ENCODE data around the gene PLCB1.

The PLCB1 gene

GRCh38 chr20:8150591-8150990 is 18.5 kb downstream of the PLCB1 start:
- no peak overlapping the region for H3K14ac ChIP-seq (ENCODE audit: low read length)
- no peaks in the 10 kb centered on the region for H3K9me3 ChIP-seq (replicated peaks in 1 of 2; ENCODE audit: control insufficient read depth in 2 of 2, insufficient read depth in 1 of 2, low read depth in 1 of 2, low read length in 2 of 2)
- H3K23ac ChIP-seq (ENCODE audit: low read depth, low read length, poor library complexity): no peak overlapping the region
- no peak overlapping the region for H2BK12ac ChIP-seq (ENCODE audit: low read length)
- no peak overlapping the region for H4K8ac ChIP-seq (ENCODE audit: low read depth, low read length)
- H2BK120ac ChIP-seq (ENCODE audit: low read depth, low read length): no peak overlapping the region
- H3K79me1 ChIP-seq (ENCODE audit: low read depth, low read length): no peaks in the 10 kb centered on the region
- no peak overlapping the region for H2AFZ ChIP-seq (ENCODE audit: low read length)
- no peak overlapping the region for H3K9ac ChIP-seq (ENCODE audit: low read depth, low read length, poor library complexity)
- no peaks in the 10 kb centered on the region for H3K27me3 ChIP-seq (ENCODE audit: control insufficient read depth in 3 of 3, insufficient read depth in 3 of 3, low read depth in 1 of 3, low read length in 3 of 3)
- H3K4me1 ChIP-seq (ENCODE audit: control insufficient read depth in 2 of 2, insufficient read depth in 1 of 2, low read depth in 1 of 2, low read length in 2 of 2): peaks cover 0 to 1% of the 10 kb centered on the region in 2 donors
- no peak overlapping the region for H2BK5ac ChIP-seq (ENCODE audit: low read length)
- WGBS, 2 donors (ENCODE audit: extremely low coverage in 2 of 2, insufficient read length in 2 of 2, insufficient replicate concordance in 1 of 2): no CpG with 5 or more reads among the region's 1 CpG
- no peak overlapping the region for H3K18ac ChIP-seq (ENCODE audit: low read length)
- DNase-seq (ENCODE audit: low spot score): no peak
- no peak overlapping the region for H4K91ac ChIP-seq (ENCODE audit: low read depth, low read length, poor library complexity)
- H3K4me2 ChIP-seq (ENCODE audit: insufficient read depth, low read length, poor library complexity, severe bottlenecking): no peak overlapping the region
- H3K4ac ChIP-seq (ENCODE audit: low read length): no peak overlapping the region
- H3K27ac ChIP-seq (replicated peaks; ENCODE audit: low read length): no peak overlapping the region
- H2BK15ac ChIP-seq (ENCODE audit: low read length): no peak overlapping the region
- no peaks in the 10 kb centered on the region for H3K36me3 ChIP-seq (replicated peaks in 1 of 2; ENCODE audit: control insufficient read depth in 2 of 2, insufficient read depth in 2 of 2, low read length in 2 of 2)
- H2AK5ac ChIP-seq (ENCODE audit: low read depth, low read length): no peak overlapping the region
- H3K4me3 ChIP-seq (ENCODE audit: low read length in 2 of 2): no peak overlapping the region

GRCh38 chr20:8151372-8151771 is 19.3 kb downstream of the PLCB1 start:
- no CpG with 5 or more reads among the region's 5 CpGs for WGBS, 2 donors (ENCODE audit: extremely low coverage in 2 of 2, insufficient read length in 2 of 2, insufficient replicate concordance in 1 of 2)
- H4K91ac ChIP-seq (ENCODE audit: low read depth, low read length, poor library complexity): no peak overlapping the region
- H3K9ac ChIP-seq (ENCODE audit: low read depth, low read length, poor library complexity): no peak overlapping the region
- H3K27me3 ChIP-seq (ENCODE audit: control insufficient read depth in 3 of 3, insufficient read depth in 3 of 3, low read depth in 1 of 3, low read length in 3 of 3): no peaks in the 10 kb centered on the region
- H2BK120ac ChIP-seq (ENCODE audit: low read depth, low read length): no peak overlapping the region
- no peak overlapping the region for H3K4me2 ChIP-seq (ENCODE audit: insufficient read depth, low read length, poor library complexity, severe bottlenecking)
- no peak overlapping the region for H2BK5ac ChIP-seq (ENCODE audit: low read length)
- no peak overlapping the region for H3K23ac ChIP-seq (ENCODE audit: low read depth, low read length, poor library complexity)
- peaks cover 0 to 4% of the 10 kb centered on the region in 2 donors for H3K4me1 ChIP-seq (ENCODE audit: control insufficient read depth in 2 of 2, insufficient read depth in 1 of 2, low read depth in 1 of 2, low read length in 2 of 2)
- no peaks in the 10 kb centered on the region for H3K36me3 ChIP-seq (replicated peaks in 1 of 2; ENCODE audit: control insufficient read depth in 2 of 2, insufficient read depth in 2 of 2, low read length in 2 of 2)
- no peak overlapping the region for H2BK12ac ChIP-seq (ENCODE audit: low read length)
- H4K8ac ChIP-seq (ENCODE audit: low read depth, low read length): no peak overlapping the region
- no peak overlapping the region for H2AFZ ChIP-seq (ENCODE audit: low read length)
- no peak overlapping the region for H2BK15ac ChIP-seq (ENCODE audit: low read length)
- no peak overlapping the region for H3K14ac ChIP-seq (ENCODE audit: low read length)
- DNase-seq (ENCODE audit: low spot score): no peak
- H3K9me3 ChIP-seq (replicated peaks in 1 of 2; ENCODE audit: control insufficient read depth in 2 of 2, insufficient read depth in 1 of 2, low read depth in 1 of 2, low read length in 2 of 2): no peaks in the 10 kb centered on the region
- H3K4ac ChIP-seq (ENCODE audit: low read length): no peak overlapping the region
- no peak overlapping the region for H2AK5ac ChIP-seq (ENCODE audit: low read depth, low read length)
- no peak overlapping the region for H3K18ac ChIP-seq (ENCODE audit: low read length)
- no peak overlapping the region for H3K27ac ChIP-seq (replicated peaks; ENCODE audit: low read length)
- H3K79me1 ChIP-seq (ENCODE audit: low read depth, low read length): no peaks in the 10 kb centered on the region
- H3K4me3 ChIP-seq (ENCODE audit: low read length in 2 of 2): no peak overlapping the region

- Histone ChIP-seq H3K36me3 (replicated peaks in 1 of 2; ENCODE audit: control insufficient read depth in 2 of 2, insufficient read depth in 2 of 2, low read length in 2 of 2) (no peaks in the 10 kb centered on the region), H3K9ac (ENCODE audit: low read depth, low read length, poor library complexity) (no peak overlapping the region), H2BK120ac (ENCODE audit: low read depth, low read length) (no peak overlapping the region), H3K27ac (replicated peaks; ENCODE audit: low read length) (no peak overlapping the region), H3K4me1 (ENCODE audit: control insufficient read depth in 2 of 2, insufficient read depth in 1 of 2, low read depth in 1 of 2, low read length in 2 of 2) (peaks cover 0 to 4% of the 10 kb centered on the region in 2 donors), H2BK5ac (ENCODE audit: low read length) (no peak overlapping the region), H3K14ac (ENCODE audit: low read length) (no peak overlapping the region), H2BK15ac (ENCODE audit: low read length) (no peak overlapping the region), H3K23ac (ENCODE audit: low read depth, low read length, poor library complexity) (no peak overlapping the region), H3K27me3 (ENCODE audit: control insufficient read depth in 3 of 3, insufficient read depth in 3 of 3, low read depth in 1 of 3, low read length in 3 of 3) (no peaks in the 10 kb centered on the region), H4K8ac (ENCODE audit: low read depth, low read length) (no peak overlapping the region), H2BK12ac (ENCODE audit: low read length) (no peak overlapping the region), H3K4me2 (ENCODE audit: insufficient read depth, low read length, poor library complexity, severe bottlenecking) (no peak overlapping the region), H4K91ac (ENCODE audit: low read depth, low read length, poor library complexity) (no peak overlapping the region), H2AK5ac (ENCODE audit: low read depth, low read length) (no peak overlapping the region), H3K9me3 (replicated peaks in 1 of 2; ENCODE audit: control insufficient read depth in 2 of 2, insufficient read depth in 1 of 2, low read depth in 1 of 2, low read length in 2 of 2) (no peaks in the 10 kb centered on the region), H3K4me3 (ENCODE audit: low read length in 2 of 2) (no peak overlapping the region), H3K4ac (ENCODE audit: low read length) (no peak overlapping the region), H3K18ac (ENCODE audit: low read length) (no peak overlapping the region), H2AFZ (ENCODE audit: low read length) (no peak overlapping the region), H3K79me1 (ENCODE audit: low read depth, low read length) (no peaks in the 10 kb centered on the region)
- no peak for DNase-seq (ENCODE audit: low spot score)
- no CpG with 5 or more reads among the region's 1 CpG for WGBS, 2 donors (ENCODE audit: extremely low coverage in 2 of 2, insufficient read length in 2 of 2, insufficient replicate concordance in 1 of 2)
Measured at GRCh38 chr20:8152183-8152582, 20.1 kb downstream of the PLCB1 start.

- Histone ChIP-seq H2BK15ac (ENCODE audit: low read length) (no peak overlapping the region), H3K9ac (ENCODE audit: low read depth, low read length, poor library complexity) (no peak overlapping the region), H3K4me2 (ENCODE audit: insufficient read depth, low read length, poor library complexity, severe bottlenecking) (no peak overlapping the region), H3K18ac (ENCODE audit: low read length) (no peak overlapping the region), H3K23ac (ENCODE audit: low read depth, low read length, poor library complexity) (no peak overlapping the region), H3K4ac (ENCODE audit: low read length) (no peak overlapping the region), H4K91ac (ENCODE audit: low read depth, low read length, poor library complexity) (no peak overlapping the region), H2BK120ac (ENCODE audit: low read depth, low read length) (no peak overlapping the region), H3K9me3 (replicated peaks in 1 of 2; ENCODE audit: control insufficient read depth in 2 of 2, insufficient read depth in 1 of 2, low read depth in 1 of 2, low read length in 2 of 2) (no peaks in the 10 kb centered on the region), H3K4me3 (ENCODE audit: low read length in 2 of 2) (no peak overlapping the region), H3K14ac (ENCODE audit: low read length) (no peak overlapping the region), H3K79me1 (ENCODE audit: low read depth, low read length) (no peaks in the 10 kb centered on the region), H4K8ac (ENCODE audit: low read depth, low read length) (no peak overlapping the region), H3K27me3 (ENCODE audit: control insufficient read depth in 3 of 3, insufficient read depth in 3 of 3, low read depth in 1 of 3, low read length in 3 of 3) (no peaks in the 10 kb centered on the region), H2BK5ac (ENCODE audit: low read length) (no peak overlapping the region), H2BK12ac (ENCODE audit: low read length) (no peak overlapping the region), H3K27ac (replicated peaks; ENCODE audit: low read length) (no peak overlapping the region), H2AFZ (ENCODE audit: low read length) (no peak overlapping the region), H3K36me3 (replicated peaks in 1 of 2; ENCODE audit: control insufficient read depth in 2 of 2, insufficient read depth in 2 of 2, low read length in 2 of 2) (no peaks in the 10 kb centered on the region), H3K4me1 (ENCODE audit: control insufficient read depth in 2 of 2, insufficient read depth in 1 of 2, low read depth in 1 of 2, low read length in 2 of 2) (peaks cover 0 to 4% of the 10 kb centered on the region in 2 donors), H2AK5ac (ENCODE audit: low read depth, low read length) (no peak overlapping the region)
- WGBS, 2 donors (ENCODE audit: extremely low coverage in 2 of 2, insufficient read length in 2 of 2, insufficient replicate concordance in 1 of 2): no CpG with 5 or more reads among the region's 2 CpGs
- no peak for DNase-seq (ENCODE audit: low spot score)
Measured at GRCh38 chr20:8152847-8153246, 20.8 kb downstream of the PLCB1 start.

Measured in neuronal stem cell (in vitro differentiated cells).